B cell (primary cell): ENCODE data around the gene NKTR. TPM values are rescaled to one million over a fixed set of nuclear protein-coding genes. Genes with fewer than 3 reads are reported as not detected.

Experiments
- ATAC-seq: fragments of 200-7000 bp; cut with Tn5 transposase; one replicate; pipeline ENCODE4 v1.10.0; 2021; ENCODE audit warnings: low read depth, mild to moderate bottlenecking, moderate number of reproducible peaks, moderate library complexity
- CTCF ChIA-PET: fragments of 350-600 bp; sonication (Branson Sonifier 250); formaldehyde crosslinking; loops from one replicate; lab custom pipeline; 2021; ENCODE audit warnings: antibody characterized with exemption, inconsistent platforms; lab: Charles Lee
- POLR2A ChIA-PET: fragments of 350-600 bp; sonication (Branson Sonifier 250); formaldehyde crosslinking; loops from one replicate; lab custom pipeline; 2021; ENCODE audit warnings: antibody characterized with exemption; lab: Charles Lee
- DNase-seq: peaks from one replicate; pipeline ENCODE4 v3.0.0; 2013
- H2AFZ ChIP-seq: 2 replicates; pipeline ENCODE4 v1.6.1; 2012; ENCODE audit warnings: mild to moderate bottlenecking, low read depth, low read length; ENCODE audit not compliant: insufficient read depth, poor library complexity, severe bottlenecking
- H3K27ac ChIP-seq, 2 donors: 1 replicate in 1 of 2; 2 replicates in 1 of 2; pipeline ENCODE4 v1.5.1; 2012 to 2013; ENCODE audit warnings: low read length in 2 of 2, mild to moderate bottlenecking in 2 of 2, moderate library complexity in 1 of 2
- H3K27me3 ChIP-seq, 4 experiments: fragments of 200-600 bp in 1 of 4; sonication (generic) in 1 of 4; replicated peaks in 1 of 4; 1 replicate in 2 of 4; 2 replicates in 2 of 4; pipeline versions ENCODE4 v1.6.1 to v1.7.0; 2013 to 2016; ENCODE audit warnings: low read length in 3 of 4, mild to moderate bottlenecking in 2 of 4, mixed read lengths in 1 of 4, moderate library complexity in 1 of 4; ENCODE audit not compliant: insufficient read depth in 4 of 4, control insufficient read depth in 3 of 4; ENCODE audit errors: control extremely low read depth in 1 of 4
- H3K36me3 ChIP-seq, 2 experiments: replicated peaks in 1 of 2; 1 replicate in 1 of 2; 2 replicates in 1 of 2; pipeline versions ENCODE4 v1.6.1 to v1.7.1; 2013; ENCODE audit warnings: low read length in 1 of 2; ENCODE audit not compliant: insufficient read depth in 2 of 2, control insufficient read depth in 1 of 2; ENCODE audit errors: control extremely low read depth in 1 of 2, extremely low read depth in 1 of 2
- H3K4me1 ChIP-seq, 2 donors: fragments of 200-600 bp in 1 of 2; sonication (generic) in 1 of 2; 1 replicate in 1 of 2; 2 replicates in 1 of 2; pipeline versions ENCODE4 v1.5.1 to v1.6.1; 2013 to 2017; ENCODE audit warnings: low read length in 2 of 2; ENCODE audit not compliant: control insufficient read depth in 2 of 2, insufficient read depth in 2 of 2
- H3K4me2 ChIP-seq: replicated peaks from 2 replicates; pipeline ENCODE3; 2012; ENCODE audit warnings: mild to moderate bottlenecking, low read depth, low read length; ENCODE audit not compliant: poor library complexity, severe bottlenecking
- H3K4me3 ChIP-seq, 5 experiments: fragments of 200-600 bp in 1 of 5; sonication (generic) in 1 of 5; 1 replicate in 3 of 5; 2 replicates in 2 of 5; pipeline versions ENCODE4 v1.5.1 to v1.7.0; 2011 to 2016; ENCODE audit warnings: low read length in 4 of 5, mild to moderate bottlenecking in 4 of 5, low read depth in 2 of 5, control low read depth in 1 of 5, moderate library complexity in 1 of 5; ENCODE audit not compliant: insufficient read depth in 1 of 5; ENCODE audit errors: control extremely low read depth in 1 of 5, extremely low read depth in 1 of 5
- H3K79me2 ChIP-seq: fragments of 200-600 bp; sonication (generic); one replicate; pipeline ENCODE4 v1.6.0; 2016; ENCODE audit warnings: low read length; ENCODE audit not compliant: control insufficient read depth, insufficient read depth
- H3K9ac ChIP-seq: fragments of 200-600 bp; sonication (generic); 2 replicates; pipeline ENCODE4 v1.6.1; 2017; ENCODE audit warnings: mild to moderate bottlenecking, low read length, moderate library complexity
- H3K9me3 ChIP-seq, 3 donors: one replicate each; pipeline versions ENCODE4 v1.6.1 to v1.7.1; 2013; ENCODE audit warnings: low read length in 2 of 3; ENCODE audit not compliant: control insufficient read depth in 2 of 3, insufficient read depth in 1 of 3; ENCODE audit errors: control extremely low read depth in 1 of 3
- H4K20me1 ChIP-seq: 2 replicates; pipeline ENCODE4 v1.6.0; 2012; ENCODE audit warnings: mild to moderate bottlenecking, low read length; ENCODE audit not compliant: insufficient read depth, control insufficient read depth, poor library complexity, severe bottlenecking
- H3K27ac Mint-ChIP-seq: one replicate; pipeline ENCODE4 v1.8.0; 2021; ENCODE audit warnings: mixed read lengths
- H3K27me3 Mint-ChIP-seq: one replicate; pipeline ENCODE4 v1.8.0; 2021; ENCODE audit warnings: mixed read lengths
- H3K4me1 Mint-ChIP-seq: one replicate; pipeline ENCODE4 v1.8.0; 2021; ENCODE audit warnings: mixed read lengths
- H3K4me3 Mint-ChIP-seq: one replicate; pipeline ENCODE4 v1.8.0; 2021; ENCODE audit warnings: mixed read lengths
- H3K9me3 Mint-ChIP-seq: one replicate; pipeline ENCODE4 v1.8.0; 2022; ENCODE audit warnings: mixed read lengths; ENCODE audit not compliant: insufficient read depth
- CTCF ChIP-seq: fragments of 200-600 bp; IDR thresholded peaks from one replicate; pipeline ENCODE4 v1.8.0; 2022; ENCODE audit warnings: antibody characterized with exemption, mild to moderate bottlenecking
- EZH2 ChIP-seq: IDR thresholded peaks from 2 replicates; pipeline ENCODE4 v1.6.1; 2012; ENCODE audit warnings: borderline replicate concordance, low read depth, mild to moderate bottlenecking, moderate library complexity, low read length; ENCODE audit not compliant: insufficient read depth, poor library complexity, severe bottlenecking
- WGBS: methylation state at CpG from one replicate; pipeline ENCODE4 v1.1.5; 2013; ENCODE audit warnings: missing lambda C conversion rate; ENCODE audit not compliant: insufficient coverage; 5-methylcytosine and 5-hydroxymethylcytosine counted together
- intact Hi-C: fragments of 100-400 bp; cut with micrococcal nuclease; formaldehyde crosslinking; loops from one replicate; pipeline ENCODE4 v1.10.0; 2022
- polyA plus RNA-seq: library from polyadenylated mRNA; depleted of rRNA; stranded (reverse); fragments of >200 nt; gene quantifications from 2 replicates; pipeline ENCODE4 v1.2.3, GENCODE V29; 2012
- total RNA-seq, 2 donors: library from RNA; stranded (reverse); fragments of 120-200 nt in 1 of 2; gene quantifications; 1 replicate in 1 of 2; 2 replicates in 1 of 2; pipeline versions ENCODE4 v1.2.3 to v1.2.4, GENCODE V29; 2013 to 2022

NKTR gene
- total and polyA plus RNA-seq, 2 donors (not counting 1 experiment from before 2014, with no cell fraction given): 58.0 to 227 TPM

- Histone ChIP-seq H3K4me2 (peak overlapping the region; percentile 89), H3K27ac (peak overlapping the region; percentile 92 to 98), H3K36me3 (no peaks in the 10 kb centered on the region), H3K27me3 (no peaks in the 10 kb centered on the region), H3K4me1 (peaks cover 14% of the 10 kb centered on the region in 2 donors), H3K79me2 (peaks cover 14% of the 10 kb centered on the region), H3K9me3 (no peaks in the 10 kb centered on the region), H3K4me3 (peak overlapping the region; percentile 52 to 87 (median 80)), H2AFZ (peak overlapping the region; percentile 79), H3K9ac (peak overlapping the region; percentile 92), H4K20me1 (no peaks in the 10 kb centered on the region)
- ATAC-seq (no peak), DNase-seq (no peak)
- TF ChIP-seq EZH2: no peak
- no peak for TF ChIP-seq CTCF
- Mint-ChIP-seq H3K27me3 (no peaks in the 10 kb centered on the region), H3K4me3 (peak overlapping the region; percentile 96), H3K4me1 (peaks cover 35% of the 10 kb centered on the region), H3K9me3 (no peaks in the 10 kb centered on the region), H3K27ac (peak overlapping the region; percentile 98)
- 20% methylated on average over 1 of the region's 3 CpGs for WGBS
- POLR2A ChIA-PET: interaction anchor here (1.9 to 3.1 kb wide), 3 partner anchors 8 to 80 kb away, joined by 4 to 34 read pairs (median 17); partner anchors contain the start of genes NKTR, SS18L2 and VIPR1
- intact Hi-C loops: loop anchor here (1.0 to 10.0 kb wide), 8 partner anchors 8 to 522 kb away; partner anchors contain the start of genes CCDC13, NKTR, POMGNT2 and SS18L2
- CTCF ChIA-PET: interaction anchor here (0.7 to 3.9 kb wide), 21 partner anchors 8 to 299 kb away, joined by 3 to 36 read pairs (median 3); partner anchors contain the start of genes NKTR, SS18L2 and VIPR1
These were observed 17.9 kb upstream of the NKTR start for GRCh38 chr3:42582474-42583070.

- Mint-ChIP-seq H3K4me3 (no peak overlapping the region), H3K9me3 (no peaks in the 10 kb centered on the region), H3K27me3 (no peaks in the 10 kb centered on the region), H3K27ac (no peak overlapping the region), H3K4me1 (peaks cover 29% of the 10 kb centered on the region)
- ChIA-PET CTCF (no interaction called here), POLR2A (interaction anchor here (0.6 kb wide), 1 partner anchor 9 kb away, joined by 4 read pairs; no protein-coding TSS in a partner anchor)
- no peak overlapping the region for H3K27ac ChIP-seq
- H3K4me1 ChIP-seq: peaks cover 14 to 15% of the 10 kb centered on the region in 2 donors
- DNase-seq: no peak
- no peaks in the 10 kb centered on the region for H3K9me3 ChIP-seq
- 91% methylated on average over 3 of the region's 5 CpGs for WGBS
- no peak overlapping the region for H3K4me2 ChIP-seq
- ATAC-seq: no peak
- peaks cover 0 to 7% of the 10 kb centered on the region in 2 experiments for H3K36me3 ChIP-seq
- intact Hi-C loops: loop anchor here (10.0 kb wide), 1 partner anchor 516 kb away; the partner anchor contains the start of gene POMGNT2
- H3K79me2 ChIP-seq: peaks cover 27% of the 10 kb centered on the region
- no peaks in the 10 kb centered on the region for H3K27me3 ChIP-seq
- H3K4me3 ChIP-seq: no peak overlapping the region
- TF ChIP-seq CTCF (no peak), EZH2 (no peak)
- no peak overlapping the region for H2AFZ ChIP-seq
- H4K20me1 ChIP-seq: no peaks in the 10 kb centered on the region
- no peak overlapping the region for H3K9ac ChIP-seq
These were observed 11.9 kb upstream of the NKTR start for GRCh38 chr3:42588625-42589024.
